Suppressor macrophage treated with lipopolysaccharide for 4 hours (primary cell): ENCODE results near the gene ZNF638.
"Not testable (repeated sequence)": the region's sequence is repeated elsewhere in the genome, so short reads cannot be mapped to it uniquely, and the experiment has no call there.

ENCODE experiments used
- DNase-seq: peaks from one replicate; pipeline ENCODE4 v3.0.0-alpha.2; 2020

The ZNF638 gene

GRCh38 chr2:71331581-71332434, at the start of gene ZNF638:
ZNF638 (plus strand) TSS chr2:71331782; CDS start chr2:71348955, 17,173 bp downstream.
- peak; percentile 98 for DNase-seq

- no peak for DNase-seq
Observed at GRCh38 chr2:71281950-71282349, 49.6 kb upstream of the ZNF638 start.

- peak; percentile 12 for DNase-seq
Observed at GRCh38 chr2:71282493-71282892, 49.1 kb upstream of the ZNF638 start.

GRCh38 chr2:71283131-71283530, 48.5 kb upstream of the ZNF638 start:
- no peak for DNase-seq

- DNase-seq = no peak
Observed at GRCh38 chr2:71285706-71286105, 45.9 kb upstream of the ZNF638 start.

GRCh38 chr2:71291398-71291797, 40.2 kb upstream of the ZNF638 start:
- DNase-seq = no peak

GRCh38 chr2:71292159-71292558, 39.4 kb upstream of the ZNF638 start:
- DNase-seq = no peak

GRCh38 chr2:71298914-71299313, 32.7 kb upstream of the ZNF638 start:
- DNase-seq = no peak

- DNase-seq = peak; percentile 44
Observed at GRCh38 chr2:71299507-71299906, 32.1 kb upstream of the ZNF638 start.

GRCh38 chr2:71303849-71304248, 27.7 kb upstream of the ZNF638 start:
- DNase-seq = no peak

GRCh38 chr2:71306762-71307161, 24.8 kb upstream of the ZNF638 start:
- no peak for DNase-seq

- DNase-seq = no peak
Observed at GRCh38 chr2:71313016-71313766, 18.4 kb upstream of the ZNF638 start.

GRCh38 chr2:71317060-71317459, 14.5 kb upstream of the ZNF638 start:
- no peak for DNase-seq

- not testable (repeated sequence) for DNase-seq
Observed at GRCh38 chr2:71317900-71318299, 13.7 kb upstream of the ZNF638 start.

GRCh38 chr2:71323386-71323785, 8.2 kb upstream of the ZNF638 start:
- no peak for DNase-seq

- no peak for DNase-seq
Observed at GRCh38 chr2:71326968-71327367, 4.6 kb upstream of the ZNF638 start.

GRCh38 chr2:71327916-71328315, 3.7 kb upstream of the ZNF638 start:
- no peak for DNase-seq

GRCh38 chr2:71330155-71330554, 1.4 kb upstream of the ZNF638 start:
- no peak for DNase-seq

- DNase-seq = no peak
Observed at GRCh38 chr2:71330585-71331330, 824 bp upstream of the ZNF638 start.

GRCh38 chr2:71331331-71331580, 326 bp upstream of the ZNF638 start:
- not testable (repeated sequence) for DNase-seq

- DNase-seq = no peak
Observed at GRCh38 chr2:71332435-71332796, 834 bp downstream of the ZNF638 start.

- peak; percentile 7 for DNase-seq
Observed at GRCh38 chr2:71333619-71334018, 2.0 kb downstream of the ZNF638 start.

- DNase-seq = no peak
Observed at GRCh38 chr2:71336384-71336783, 4.8 kb downstream of the ZNF638 start.

GRCh38 chr2:71336802-71337201, 5.2 kb downstream of the ZNF638 start:
- peak; percentile 30 for DNase-seq
